ENCODE results near the gene COQ8A.
"Not testable (repeated sequence)": the region's sequence is repeated elsewhere in the genome, so short reads cannot be mapped to it uniquely, and the experiment has no call there.

Gene COQ8A

GRCh38 chr1:226985839-226986463 is 45.9 kb downstream of the COQ8A start:
- DNase-seq (ENCODE audit: low read depth) = no peak

DNA sequence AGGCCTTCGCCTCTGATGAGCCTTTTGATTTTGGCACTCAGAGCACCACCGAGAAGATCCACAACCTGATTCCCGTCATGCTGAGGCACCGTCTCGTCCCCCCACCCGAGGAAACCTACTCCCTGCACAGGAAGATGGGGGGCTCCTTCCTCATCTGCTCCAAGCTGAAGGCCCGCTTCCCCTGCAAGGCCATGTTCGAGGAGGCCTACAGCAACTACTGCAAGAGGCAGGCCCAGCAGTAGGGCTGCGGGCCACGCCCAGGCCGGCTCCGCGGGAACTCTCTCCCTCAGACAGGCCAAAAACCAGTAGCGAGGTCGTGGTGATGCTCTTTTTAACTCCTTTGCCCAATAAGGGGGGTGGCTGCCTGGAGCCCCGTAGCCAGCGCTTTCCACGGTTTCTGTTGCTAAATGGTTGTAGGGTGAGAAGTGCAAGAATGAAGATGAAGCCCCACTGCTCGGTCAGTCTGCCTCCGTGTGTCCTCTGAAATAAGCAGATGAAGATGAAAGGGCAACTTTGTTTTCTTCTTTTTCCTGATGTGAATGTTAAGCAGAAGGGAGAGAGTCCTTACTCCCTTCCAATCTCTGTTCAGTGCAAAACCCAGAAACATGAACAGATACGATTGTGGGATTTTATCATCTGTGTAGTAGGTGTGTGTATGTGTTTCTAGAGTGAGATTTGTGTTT is 46.5 kb downstream of the COQ8A start:
- DNase-seq (ENCODE audit: low read depth) = no peak

- DNase-seq (ENCODE audit: low read depth) = no peak
Measured at GRCh38 chr1:226987179-226987536, 47.1 kb downstream of the COQ8A start.

- no peak for DNase-seq (ENCODE audit: low read depth)
Measured at GRCh38 chr1:226987623-226988333, 47.7 kb downstream of the COQ8A start.

DNA sequence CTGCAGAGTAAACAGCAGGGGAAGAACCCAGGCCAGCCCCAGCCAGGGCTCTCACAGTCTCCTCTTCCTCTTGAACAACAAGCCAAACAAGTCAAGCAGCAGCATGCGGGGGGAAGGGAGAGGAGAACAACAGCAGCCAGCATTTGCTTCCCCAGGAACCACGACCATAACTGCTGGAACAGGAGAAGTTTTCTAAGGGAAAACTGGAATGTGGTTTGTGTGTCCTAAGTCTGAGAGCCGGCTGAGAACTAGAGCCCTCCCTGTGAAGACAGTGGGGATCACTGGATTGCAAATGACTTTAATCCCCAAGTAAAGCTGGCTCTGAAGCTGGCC is 48.2 kb downstream of the COQ8A start:
- DNase-seq (ENCODE audit: low read depth) = no peak

DNA sequence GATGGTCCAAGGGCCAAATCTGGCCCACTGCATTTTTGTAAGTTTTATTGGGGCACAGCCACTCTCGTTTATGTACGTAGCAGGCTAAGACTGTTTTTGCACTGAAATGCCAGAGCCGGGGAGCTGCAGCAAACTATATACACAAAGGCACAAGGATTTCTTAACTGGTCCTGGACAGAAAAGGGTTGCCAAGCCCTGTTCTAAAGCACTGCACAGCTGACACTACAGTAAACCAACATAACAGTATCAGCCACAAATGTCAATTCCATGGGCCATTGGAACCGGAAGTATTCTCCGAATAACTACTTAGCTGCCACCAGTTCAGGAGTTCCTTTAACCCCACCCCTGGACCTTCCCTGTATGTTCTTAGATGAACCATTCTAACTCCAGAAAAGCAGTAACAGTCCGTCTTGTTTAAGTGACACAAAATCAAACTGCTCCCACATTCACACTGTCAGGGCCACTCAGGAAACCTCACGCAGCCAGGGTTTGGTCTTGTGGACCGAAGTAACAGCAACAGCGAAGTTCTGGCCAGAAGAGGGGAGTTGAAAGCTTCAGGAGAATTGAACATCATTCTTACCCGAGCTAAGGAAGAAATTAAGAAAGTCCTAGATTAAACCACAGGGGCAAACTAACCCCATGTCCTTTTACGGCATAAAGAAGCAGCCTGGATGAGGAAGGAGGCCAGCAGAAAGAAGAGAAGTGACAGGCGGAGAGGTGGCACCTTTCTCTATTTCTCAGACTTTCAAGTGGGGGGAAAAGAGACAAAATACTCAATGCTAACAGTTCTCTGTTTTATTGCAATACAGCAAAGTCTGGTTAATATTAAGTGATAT is 49.2 kb downstream of the COQ8A start:
- no peak for DNase-seq (ENCODE audit: low read depth)

GRCh38 chr1:226990133-226990716 is 50.1 kb downstream of the COQ8A start:
- DNase-seq (ENCODE audit: low read depth) = no peak

GRCh38 chr1:226991920-226992319 is 51.8 kb downstream of the COQ8A start:
- no peak for DNase-seq (ENCODE audit: low read depth)

DNA sequence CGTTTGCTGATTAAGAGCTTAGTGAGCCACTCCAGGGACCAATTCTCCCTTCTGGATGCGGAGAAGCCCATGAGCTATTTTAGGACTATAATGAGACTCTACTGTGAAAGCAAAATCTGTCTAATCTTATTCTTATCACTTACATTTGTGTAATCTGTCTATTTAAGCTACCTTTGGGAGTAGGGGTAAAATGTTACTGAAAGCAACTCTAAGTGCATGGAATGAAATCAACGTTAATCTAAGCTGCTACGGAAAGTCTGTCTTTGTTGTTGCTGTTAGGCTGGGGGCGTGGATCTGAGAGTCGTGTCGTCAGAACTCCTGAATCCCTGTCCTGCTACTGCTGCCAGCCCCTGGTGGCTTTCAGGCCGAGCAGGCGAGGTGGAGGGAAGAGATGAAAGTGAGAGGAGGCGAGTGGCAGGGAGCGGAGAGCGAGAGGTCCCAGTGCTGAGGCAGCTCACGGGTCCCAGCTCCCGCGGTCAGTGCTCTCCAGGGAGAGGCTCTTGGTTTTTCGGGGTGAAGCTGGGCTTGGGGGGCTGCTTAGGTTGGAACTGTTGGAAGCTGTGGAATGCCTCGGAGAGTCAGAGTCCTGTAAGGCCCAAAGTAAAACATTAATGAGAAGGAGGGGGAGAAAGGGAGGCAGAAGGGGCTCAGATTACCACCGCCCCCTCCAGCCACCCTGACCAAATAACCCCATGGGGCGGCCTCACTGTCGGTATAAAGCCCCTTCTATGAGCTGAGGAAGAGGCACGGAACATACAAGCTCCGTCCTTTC is 53.9 kb downstream of the COQ8A start:
- no peak for DNase-seq (ENCODE audit: low read depth)

- DNase-seq (ENCODE audit: low read depth) = no peak
Measured at GRCh38 chr1:226994586-226995364, 54.7 kb downstream of the COQ8A start.

DNA sequence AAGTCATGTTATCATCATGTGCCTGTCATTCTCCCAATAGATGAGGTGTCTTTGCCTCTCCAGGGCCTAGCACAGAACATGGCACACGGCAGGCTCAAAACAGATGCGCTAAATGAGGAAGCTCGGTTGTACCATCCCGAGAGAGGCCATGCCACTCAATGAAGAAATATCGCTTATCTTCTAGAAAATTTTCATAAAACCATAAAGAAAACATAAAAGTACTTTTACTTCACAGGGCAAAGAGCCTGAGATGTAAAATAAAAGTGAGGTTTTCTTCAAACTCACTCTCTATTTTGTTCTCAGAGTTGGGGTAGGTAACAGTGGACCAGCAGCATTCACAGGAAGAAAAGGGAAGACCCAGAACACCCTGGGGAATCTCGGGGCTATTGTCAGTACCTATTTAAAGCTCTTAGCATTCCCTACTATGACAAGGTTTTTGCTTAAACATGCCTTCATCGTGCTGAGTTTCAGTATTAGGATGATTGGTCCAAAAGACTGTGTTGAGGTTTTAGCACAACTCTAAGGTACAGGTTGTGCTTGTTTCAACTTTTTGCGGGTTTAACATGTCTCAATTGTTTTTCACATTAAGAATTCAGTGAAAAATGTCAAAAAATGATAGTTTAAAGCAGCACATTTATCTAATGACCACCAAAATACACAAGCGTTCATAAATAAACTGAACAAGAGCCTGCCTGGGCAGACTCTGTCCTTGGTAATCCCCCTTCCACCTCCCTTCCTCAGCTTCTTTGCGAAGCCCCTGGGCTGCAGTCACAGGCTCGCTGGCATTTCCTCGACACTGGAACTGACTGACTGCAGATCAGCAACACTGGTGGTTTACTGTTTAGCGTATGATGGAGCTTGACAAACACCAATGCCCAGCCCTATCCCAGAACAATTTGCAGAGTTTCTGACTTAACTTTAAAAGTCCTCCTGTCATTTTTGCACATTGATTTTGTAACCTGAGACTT is 55.6 kb downstream of the COQ8A start:
- DNase-seq (ENCODE audit: low read depth) = no peak

GRCh38 chr1:226999579-226999978 is 59.5 kb downstream of the COQ8A start:
- DNase-seq (ENCODE audit: low read depth) = not testable (repeated sequence)

- no peak for DNase-seq (ENCODE audit: low read depth)
Measured at GRCh38 chr1:227002531-227003049, 62.5 kb downstream of the COQ8A start.

GRCh38 chr1:227003165-227003564 is 63.1 kb downstream of the COQ8A start:
- DNase-seq (ENCODE audit: low read depth) = no peak

DNA sequence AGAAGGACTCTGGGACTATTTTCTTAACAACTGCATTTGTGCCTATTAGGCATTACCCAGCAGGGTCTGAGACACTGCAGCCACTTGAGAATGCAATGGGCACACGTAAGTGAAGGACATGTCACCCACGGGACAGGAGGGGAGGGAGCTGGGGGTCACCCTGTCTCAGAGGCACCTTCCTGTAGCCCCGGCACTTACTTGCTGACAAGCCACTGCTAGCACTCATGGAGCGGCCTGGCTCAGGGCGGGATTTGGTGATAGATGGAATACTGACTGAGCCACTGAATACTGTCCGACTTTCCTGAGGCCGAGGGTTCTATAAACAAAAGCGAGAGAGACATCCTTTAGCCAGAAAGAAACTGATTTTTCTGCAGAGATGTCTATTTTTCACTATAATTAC is 64.7 kb downstream of the COQ8A start:
- DNase-seq (ENCODE audit: low read depth) = no peak

- DNase-seq (ENCODE audit: low read depth) = no peak
Measured at GRCh38 chr1:227006226-227006796, 66.2 kb downstream of the COQ8A start.

GRCh38 chr1:227009937-227010336 is 69.8 kb downstream of the COQ8A start:
- no peak for DNase-seq (ENCODE audit: low read depth)

- DNase-seq (ENCODE audit: low read depth) = no peak
Measured at GRCh38 chr1:227010645-227011044, 70.6 kb downstream of the COQ8A start.

DNA sequence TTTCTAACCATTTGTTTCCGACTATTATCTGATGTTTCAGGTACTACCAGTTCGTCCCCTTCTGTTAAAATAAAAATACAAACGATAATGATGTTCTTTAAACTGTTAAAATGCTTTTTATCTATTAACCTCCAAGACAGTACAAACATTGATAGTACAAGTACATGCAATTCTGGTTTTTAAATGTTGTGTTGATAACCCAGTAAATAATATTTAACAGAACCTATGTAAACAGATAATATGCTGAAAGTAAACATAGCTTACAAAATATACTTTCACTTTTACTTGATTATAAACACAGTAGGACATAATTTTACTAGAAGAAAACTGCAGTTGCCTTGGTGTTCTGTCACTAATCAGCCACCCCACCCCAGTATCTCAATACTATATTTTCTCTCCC is 76.9 kb downstream of the COQ8A start:
- no peak for DNase-seq (ENCODE audit: low read depth)

Data from fibroblast of the conjunctiva (primary cell).